Lower leg skin (tissue), 3 donors: ENCODE results near the gene LHX4.

Experiments used
- CTCF ChIP-seq, 3 donors: fragments of 450-650 bp; IDR thresholded peaks; one replicate each; pipeline ENCODE4 v1.5.1; 2016; ENCODE audit warnings: antibody characterized with exemption in 3 of 3, mild to moderate bottlenecking in 3 of 3, moderate library complexity in 2 of 3
- POLR2A ChIP-seq, 2 donors: fragments of 450-650 bp; IDR thresholded peaks; one replicate each; pipeline ENCODE4 v1.6.1; 2016 to 2017; ENCODE audit warnings: antibody characterized with exemption in 2 of 2, mild to moderate bottlenecking in 1 of 2, moderate library complexity in 1 of 2

- TF ChIP-seq POLR2A (IDR thresholded peaks at IDR 0.05): no peak
- TF ChIP-seq CTCF (IDR thresholded peaks at IDR 0.05): no peak
These were observed 47.6 kb downstream of the LHX4 start for GRCh38 chr1:180277476-180278193.
